HG03432 (cell line): Measurements from ENCODE around the gene PLD1.
A peak's percentile ranks its signal among the peaks of the same experiment; 100 is the strongest.
"Not testable (repeated sequence)": the region's sequence is repeated elsewhere in the genome, so short reads cannot be mapped to it uniquely, and the experiment has no call there.

Source experiments
- ATAC-seq: cut with Tn5 transposase; IDR thresholded peaks from one replicate; pipeline ENCODE4 v1.9.1; 2021; ENCODE audit warnings: mild to moderate bottlenecking, moderate library complexity; ENCODE audit not compliant: unreplicated experiment

Gene PLD1, protein sequence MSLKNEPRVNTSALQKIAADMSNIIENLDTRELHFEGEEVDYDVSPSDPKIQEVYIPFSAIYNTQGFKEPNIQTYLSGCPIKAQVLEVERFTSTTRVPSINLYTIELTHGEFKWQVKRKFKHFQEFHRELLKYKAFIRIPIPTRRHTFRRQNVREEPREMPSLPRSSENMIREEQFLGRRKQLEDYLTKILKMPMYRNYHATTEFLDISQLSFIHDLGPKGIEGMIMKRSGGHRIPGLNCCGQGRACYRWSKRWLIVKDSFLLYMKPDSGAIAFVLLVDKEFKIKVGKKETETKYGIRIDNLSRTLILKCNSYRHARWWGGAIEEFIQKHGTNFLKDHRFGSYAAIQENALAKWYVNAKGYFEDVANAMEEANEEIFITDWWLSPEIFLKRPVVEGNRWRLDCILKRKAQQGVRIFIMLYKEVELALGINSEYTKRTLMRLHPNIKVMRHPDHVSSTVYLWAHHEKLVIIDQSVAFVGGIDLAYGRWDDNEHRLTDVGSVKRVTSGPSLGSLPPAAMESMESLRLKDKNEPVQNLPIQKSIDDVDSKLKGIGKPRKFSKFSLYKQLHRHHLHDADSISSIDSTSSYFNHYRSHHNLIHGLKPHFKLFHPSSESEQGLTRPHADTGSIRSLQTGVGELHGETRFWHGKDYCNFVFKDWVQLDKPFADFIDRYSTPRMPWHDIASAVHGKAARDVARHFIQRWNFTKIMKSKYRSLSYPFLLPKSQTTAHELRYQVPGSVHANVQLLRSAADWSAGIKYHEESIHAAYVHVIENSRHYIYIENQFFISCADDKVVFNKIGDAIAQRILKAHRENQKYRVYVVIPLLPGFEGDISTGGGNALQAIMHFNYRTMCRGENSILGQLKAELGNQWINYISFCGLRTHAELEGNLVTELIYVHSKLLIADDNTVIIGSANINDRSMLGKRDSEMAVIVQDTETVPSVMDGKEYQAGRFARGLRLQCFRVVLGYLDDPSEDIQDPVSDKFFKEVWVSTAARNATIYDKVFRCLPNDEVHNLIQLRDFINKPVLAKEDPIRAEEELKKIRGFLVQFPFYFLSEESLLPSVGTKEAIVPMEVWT

DNA sequence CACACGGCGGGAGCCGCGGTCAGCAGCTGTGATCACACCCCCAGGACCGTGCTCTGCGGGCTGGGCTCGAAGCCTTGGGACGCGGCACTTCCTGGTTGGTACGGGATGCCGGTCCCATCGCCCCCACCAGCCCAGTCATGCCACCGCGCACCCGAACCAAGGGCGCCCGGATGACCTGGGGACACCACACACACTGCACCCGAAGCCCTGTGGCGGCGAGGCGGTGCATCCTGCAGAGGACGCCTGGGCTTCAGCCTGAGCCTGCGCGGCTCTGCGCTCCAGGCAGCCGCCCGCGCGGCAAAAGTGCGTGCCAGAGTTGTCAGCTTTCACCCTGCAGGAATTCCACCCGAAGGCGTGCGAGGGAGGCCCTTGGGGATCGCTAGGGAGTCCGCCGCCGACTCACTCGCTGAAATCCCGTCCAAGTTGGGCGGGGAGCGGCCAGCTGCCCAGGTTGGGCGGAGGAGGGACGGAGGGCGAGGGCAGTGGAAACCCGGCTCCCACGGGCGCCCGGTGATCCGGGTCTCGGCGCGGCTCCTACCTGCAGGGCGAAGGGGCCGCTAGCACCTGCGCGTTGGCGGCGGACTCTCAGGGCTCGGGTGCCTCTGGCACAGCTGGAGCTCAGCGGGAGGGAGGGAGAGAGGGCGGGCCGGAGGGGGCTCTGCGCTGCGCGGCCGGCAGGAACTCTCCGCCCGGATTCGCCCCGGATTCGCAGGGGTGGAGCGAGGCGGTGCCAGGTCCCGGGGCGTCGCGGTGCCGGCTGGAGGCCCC, at the start of gene PLD1:
PLD1 (minus strand) TSS at position 623 of the 768 bp plus-strand sequence. CDS start 72,432 bp downstream, outside the sequence.
- ATAC-seq = peak; percentile 58

DNA sequence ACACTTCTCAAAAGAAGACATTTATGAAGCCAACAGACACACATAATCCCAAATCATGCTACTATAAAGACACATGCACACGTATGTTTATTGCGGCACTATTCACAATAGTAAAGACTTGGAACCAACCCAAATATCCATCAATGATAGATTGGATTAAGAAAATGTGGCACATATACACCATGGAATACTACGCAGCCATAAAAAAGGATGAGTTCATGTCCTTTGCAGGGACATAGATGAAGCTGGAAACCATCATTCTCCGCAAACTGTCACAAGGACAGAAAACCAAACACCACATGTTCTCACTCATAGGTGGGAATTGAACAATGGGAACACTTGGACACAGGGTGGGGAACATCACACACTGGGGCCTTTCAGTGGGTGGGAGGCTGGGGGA, 48.5 kb upstream of the PLD1 start:
- not testable (repeated sequence) for ATAC-seq

DNA sequence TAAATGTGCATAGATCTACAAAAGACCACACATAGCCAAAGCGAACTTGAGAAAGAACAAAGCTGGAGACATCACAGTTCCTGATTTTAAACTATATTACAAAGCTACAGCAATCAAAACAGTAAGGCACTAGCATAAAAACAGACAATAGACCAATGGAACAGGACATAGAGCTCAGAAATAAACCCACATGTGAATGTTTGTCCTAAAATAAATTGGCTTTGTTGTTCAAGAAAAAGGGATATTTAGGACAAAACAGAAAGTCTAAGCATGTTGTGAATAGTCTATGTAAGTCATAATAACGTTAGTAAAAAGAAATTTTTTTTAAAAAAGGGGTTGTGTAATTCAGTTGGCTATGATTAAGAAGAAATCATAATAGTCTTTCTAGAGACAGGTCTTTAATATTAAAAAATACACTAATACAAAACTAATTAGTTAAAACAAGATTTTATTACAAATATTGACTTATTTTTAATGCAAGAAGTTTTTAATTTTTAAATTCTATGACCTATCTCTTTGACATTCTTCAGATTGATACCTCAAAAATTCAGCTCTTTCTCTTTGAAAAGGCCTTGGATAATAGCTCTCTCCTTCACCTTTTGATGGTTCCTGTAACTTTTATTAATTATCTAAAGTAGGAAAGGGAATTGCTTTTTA, 44.5 kb upstream of the PLD1 start:
- no peak for ATAC-seq

DNA sequence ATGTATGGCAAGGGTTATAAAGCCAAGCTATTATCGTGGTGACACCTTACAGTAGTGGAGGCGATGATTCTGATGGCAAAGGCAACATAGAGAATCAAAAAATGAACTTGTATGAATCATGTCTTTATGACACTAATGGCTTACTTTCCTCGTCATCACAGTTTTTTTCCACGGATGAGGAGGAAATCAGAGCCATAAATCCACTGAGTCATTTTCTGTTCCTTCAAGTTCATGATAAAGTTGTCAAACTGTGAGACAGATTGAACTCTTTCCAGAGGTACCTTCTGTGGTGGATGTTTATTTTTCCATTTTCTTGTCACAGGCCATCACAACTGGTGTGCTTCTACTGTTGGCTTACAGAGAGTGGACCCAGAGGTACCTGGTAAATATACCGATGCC, 41.4 kb upstream of the PLD1 start:
- ATAC-seq = no peak

DNA sequence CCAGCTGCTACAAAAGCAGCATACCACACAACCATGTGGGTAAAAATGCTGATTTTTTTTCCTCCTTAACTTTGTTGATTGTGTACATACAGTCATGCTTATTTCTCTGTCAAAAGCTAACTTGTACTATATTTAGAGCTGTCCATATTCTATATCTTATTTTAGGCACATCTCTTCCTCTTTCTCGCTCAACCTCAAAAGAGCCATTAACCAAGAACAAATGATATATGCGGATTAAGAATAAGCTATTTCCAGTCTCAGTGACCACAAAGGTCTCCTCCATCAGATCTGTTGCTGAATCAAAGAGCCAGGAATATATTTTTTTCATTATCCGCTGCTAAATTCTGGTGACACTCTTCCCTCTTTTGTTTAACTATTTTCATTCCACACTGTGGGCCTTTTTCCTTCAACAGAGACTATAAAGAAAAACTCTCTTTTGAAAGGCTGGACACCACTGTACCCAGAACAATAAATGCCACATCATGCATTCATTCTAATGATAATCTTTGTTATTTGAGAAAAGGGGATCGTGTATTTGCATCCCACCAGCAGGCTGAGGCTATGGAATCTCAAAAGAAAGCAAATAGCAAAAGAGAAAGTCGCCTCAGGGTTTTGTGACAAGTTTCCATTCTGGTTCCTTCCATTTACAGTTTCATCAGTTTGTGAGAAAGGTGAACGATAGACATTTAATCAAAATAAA, 40.8 kb upstream of the PLD1 start:
- no peak for ATAC-seq

DNA sequence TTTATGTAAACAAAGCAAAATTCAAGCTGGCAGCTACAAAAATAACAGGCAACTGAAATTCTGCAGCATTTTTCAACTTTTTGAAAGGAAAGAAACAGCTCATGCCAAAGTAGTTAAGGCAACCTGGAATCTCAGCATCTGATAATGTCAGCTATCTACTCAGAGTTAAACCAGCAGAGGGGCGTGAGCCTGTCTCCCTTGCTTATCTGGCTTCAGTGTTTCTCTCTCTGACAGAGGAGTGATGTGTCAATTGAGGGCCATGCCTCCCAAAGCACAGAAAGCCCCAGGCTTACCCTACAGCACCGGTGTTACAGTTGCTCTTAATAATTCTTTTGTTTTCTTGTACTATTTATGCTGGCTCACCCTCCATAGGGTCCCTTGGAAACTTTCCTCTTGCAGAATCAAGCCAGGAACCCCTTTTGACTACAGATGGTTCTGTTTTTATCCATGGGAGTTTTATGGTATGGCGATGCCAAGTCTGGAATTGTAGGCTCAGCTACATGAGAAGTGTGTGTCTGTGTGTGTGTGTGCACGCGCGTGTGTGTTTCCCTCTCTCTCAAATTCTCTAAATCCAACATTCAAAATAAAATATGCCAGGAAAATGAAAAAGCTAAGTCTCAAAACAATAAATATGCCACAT, 40.2 kb upstream of the PLD1 start:
- no peak for ATAC-seq

DNA sequence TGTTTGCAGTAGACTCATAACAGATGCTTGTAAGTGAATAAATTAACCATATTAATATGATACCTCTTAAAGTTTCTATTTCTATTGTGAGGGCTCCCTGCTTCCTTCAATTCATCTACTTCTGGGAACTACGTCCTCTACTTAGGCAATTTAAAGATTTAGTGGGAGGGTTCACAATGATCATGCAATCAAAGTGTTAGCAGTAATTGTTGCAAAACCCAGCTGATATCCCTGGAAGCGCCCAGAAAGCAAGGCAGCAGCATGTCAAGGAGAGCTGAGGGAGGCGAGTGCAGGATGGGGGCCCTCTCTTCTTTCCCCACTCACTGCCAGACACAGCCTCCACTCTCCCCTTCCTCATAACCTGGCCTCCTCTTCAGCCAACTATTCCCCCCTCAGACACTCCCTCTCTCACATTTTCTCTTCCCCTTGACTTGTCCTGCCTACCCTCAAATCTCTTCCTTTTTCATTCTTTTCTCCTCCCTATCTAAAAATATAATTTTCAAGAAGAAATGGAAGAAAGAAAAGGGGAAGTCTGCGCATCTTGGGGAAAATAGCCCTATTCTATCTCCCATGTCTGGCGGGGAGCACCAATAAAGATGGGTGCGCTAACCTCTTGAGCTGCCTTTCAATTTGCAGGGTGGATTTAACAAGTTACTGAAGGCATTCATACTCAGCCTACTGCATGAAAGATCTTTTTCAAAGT, 39.5 kb upstream of the PLD1 start:
- ATAC-seq = no peak

DNA sequence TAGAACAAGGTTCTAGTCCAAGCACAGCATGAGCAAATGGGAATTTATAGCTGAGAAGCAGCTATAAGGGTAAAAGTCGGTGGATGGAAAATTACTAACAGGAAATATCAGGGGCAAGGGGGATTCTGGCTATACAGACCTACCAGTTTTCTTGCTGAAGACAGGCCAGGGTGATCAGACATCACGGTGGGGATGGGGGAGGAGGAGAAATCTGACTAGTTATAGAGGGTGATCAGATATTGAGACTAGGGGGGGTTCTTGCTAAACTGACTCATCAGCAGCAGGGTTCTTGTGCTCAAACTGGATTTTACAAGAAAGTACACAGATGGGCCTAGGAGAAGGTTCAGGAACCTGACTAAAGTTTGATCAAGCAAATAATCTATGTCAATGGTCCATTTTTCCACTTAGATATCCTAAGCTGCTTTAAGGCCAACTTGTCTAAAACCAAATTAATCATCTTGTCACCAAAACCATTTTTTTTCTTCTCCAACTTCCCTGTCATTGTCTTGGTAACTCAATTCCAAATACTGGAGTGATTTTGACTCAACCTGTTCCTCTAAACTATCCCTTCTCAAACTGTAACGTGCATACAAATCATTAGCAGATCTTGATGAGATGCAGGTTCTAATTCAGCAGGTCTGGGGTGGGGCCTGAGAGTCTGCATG, 37.4 kb upstream of the PLD1 start:
- ATAC-seq = no peak

DNA sequence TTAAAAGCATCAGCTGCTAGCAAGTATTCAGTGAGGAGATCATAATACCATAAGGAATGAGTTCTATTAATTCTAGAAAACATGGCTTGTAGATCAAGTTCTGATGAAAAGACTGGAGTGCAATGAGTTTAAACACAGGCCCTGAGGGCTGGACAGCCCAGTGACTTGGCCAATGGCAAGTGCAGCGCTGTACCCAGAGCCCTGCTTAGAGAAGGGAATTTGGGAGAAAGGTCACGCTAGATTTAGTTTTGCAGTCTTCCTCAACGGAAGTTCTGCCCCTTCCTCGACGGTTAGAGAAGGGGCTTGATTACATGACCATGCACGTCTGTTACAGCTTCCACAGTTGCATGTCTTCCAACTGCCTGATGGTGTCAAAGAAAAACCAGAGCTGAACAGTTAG, 36.9 kb upstream of the PLD1 start:
- no peak for ATAC-seq

DNA sequence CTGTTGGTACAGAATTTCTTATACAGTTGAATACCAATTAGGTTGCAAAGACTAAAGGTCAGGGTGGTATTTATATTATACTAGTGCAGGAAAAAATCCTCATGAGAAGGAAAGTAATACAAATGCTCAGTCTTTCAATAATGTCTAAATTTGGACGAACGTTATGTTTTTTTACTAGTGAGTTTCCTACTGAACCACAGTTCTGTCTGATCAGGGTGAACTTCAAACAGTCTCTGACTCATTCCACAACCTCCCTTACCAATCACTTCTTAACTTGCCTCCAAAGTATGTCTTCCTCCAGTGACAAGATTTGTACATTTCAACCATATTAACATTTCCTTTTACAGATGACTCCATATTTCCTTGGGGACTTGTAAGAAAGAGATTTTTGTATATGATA, 36.3 kb upstream of the PLD1 start:
- ATAC-seq = peak; percentile 100

DNA sequence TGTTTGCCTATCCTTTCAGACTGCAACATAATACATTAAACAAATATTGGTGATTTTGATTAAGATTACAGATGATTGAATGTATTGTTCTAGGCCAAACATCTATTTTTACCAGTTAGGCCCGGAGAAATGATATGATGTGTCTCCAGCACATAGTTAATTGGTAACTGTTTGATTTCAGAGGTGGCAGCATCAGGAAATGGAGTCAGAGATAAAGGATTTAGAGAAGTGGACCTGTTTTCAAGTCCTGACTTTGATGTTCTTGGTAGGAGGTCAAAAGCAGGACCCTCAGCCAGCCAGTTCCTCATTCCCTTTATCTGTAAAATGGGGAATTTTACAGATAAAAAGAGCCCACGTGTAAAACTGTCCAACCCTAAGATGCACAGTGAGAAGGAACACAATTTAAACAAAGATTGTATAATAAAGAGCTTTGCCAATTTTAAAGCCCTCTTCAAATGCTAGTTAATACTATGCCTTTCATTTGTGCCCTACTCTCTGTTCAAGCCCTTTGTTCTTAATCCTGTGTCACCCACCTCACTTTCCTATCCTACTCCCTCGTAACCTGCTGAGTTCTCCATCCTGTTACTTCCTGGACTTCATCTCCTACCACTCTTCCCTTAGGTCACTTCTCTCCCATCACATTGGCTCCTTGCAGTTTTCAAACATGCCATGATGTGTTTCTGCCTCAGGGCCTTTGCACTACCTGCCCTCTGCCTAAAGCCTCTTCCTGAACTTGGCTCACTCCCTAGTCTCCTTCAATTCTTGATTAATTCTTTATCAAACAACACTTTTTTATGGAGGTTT, 35.4 kb upstream of the PLD1 start:
- ATAC-seq = no peak

DNA sequence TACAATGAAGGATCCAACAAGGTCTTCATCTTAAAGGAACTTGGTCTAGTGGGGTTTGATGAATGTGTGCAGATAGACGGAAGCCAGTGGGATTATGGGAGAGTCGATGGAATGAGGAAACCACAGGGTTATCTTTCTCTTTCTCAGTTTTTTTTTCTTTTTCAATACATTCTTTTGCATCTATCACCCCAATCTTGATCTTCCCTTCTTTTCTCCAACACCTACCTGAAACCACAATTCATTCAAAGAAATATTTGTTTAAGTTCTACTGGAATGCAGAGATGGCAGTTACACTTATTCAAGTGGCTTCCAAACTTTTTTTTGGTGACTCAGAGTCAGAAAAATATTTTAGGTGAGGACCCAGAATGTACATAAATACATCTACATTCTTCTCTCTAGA, 34.6 kb upstream of the PLD1 start:
- ATAC-seq = no peak

DNA sequence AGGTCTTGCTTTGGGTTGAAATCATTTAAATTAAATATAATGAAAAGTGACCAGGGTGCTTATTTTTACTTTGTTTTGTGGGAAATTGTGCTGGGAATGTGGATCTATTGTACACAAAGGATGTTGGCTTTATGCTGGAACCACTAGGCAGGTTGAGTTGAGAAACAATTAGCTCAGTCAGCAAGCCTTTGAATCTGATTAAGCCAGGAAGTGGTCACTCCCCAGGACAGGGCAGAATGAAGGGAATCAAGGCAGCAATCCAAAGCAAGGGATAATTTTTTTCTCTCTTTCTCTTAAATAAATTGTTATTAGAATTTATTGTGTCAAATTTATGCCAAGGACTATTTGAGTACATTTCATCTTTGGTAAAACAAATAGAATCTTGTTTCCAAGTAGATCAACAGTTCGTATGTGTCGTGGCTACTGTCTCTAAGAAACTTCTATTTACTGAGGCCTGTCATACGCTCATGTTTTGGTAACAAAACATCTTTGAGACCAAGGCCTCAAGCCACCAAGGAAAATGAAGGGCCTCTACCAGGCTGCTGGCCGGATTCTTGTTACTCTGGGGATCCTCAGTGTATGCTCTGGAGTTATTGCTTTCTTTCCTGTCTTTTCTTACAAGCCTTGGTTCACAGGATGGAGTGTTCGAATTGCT, 32.7 kb upstream of the PLD1 start, which contains the start of gene TMEM212:
TMEM212 (plus strand) TSS at position 486 of the 655 bp plus-strand sequence; CDS start at position 521, 35 bp downstream.
- no peak for ATAC-seq

DNA sequence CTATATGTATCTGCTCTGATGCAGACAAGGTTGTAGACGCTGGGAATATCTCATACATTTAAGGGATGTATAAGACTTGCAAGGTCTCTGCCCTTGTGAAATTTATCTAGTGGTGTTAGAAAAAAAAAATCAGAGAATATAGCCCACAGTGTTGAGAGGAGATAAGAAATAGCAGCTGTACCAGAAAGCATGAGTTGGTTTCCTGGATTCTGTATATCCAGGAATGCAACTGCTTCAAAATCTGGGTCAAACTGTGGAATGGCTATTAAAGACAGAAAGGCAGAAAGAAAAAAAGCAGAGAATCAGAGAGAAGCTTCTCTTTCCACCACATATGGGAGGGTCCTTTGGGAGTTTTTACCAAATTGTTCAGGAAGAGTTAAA, 31.3 kb upstream of the PLD1 start:
- no peak for ATAC-seq

DNA sequence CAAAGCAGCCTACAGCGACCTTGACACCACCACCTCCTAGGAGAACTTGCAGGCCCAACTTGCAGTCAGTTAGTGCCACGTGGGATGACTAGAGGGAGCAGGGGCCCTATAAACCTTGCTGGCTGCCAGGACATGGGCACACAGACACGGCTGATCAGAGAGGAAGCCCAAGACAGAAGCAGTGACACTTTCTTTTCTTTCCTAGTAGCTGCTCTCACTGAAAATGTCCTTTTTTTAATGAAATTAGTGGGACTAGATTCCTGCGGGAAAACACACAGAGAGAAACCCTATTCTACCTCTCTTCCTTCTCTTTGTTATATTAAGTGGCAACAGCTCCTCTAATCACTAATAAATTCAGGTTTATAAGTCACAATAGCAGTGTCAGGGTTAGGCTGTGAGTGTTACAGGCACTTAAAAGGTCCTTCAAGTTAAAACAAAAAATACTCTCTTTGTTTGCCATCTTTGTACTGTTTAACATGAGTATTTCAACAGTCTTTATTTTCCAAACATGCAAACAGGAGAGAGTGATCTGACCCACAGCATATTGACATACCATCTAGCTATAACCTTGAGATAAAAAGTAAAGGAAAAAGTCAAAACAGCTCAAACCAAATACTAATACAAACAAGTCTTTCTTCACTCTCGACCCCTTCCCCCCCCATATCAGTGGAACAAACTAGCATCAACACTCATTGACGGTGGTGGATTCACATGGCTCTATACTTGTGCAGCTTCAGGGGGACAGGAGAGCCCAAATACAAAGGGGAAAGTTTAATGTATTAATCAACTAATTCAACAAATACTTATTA, 30.7 kb upstream of the PLD1 start:
- no peak for ATAC-seq

DNA sequence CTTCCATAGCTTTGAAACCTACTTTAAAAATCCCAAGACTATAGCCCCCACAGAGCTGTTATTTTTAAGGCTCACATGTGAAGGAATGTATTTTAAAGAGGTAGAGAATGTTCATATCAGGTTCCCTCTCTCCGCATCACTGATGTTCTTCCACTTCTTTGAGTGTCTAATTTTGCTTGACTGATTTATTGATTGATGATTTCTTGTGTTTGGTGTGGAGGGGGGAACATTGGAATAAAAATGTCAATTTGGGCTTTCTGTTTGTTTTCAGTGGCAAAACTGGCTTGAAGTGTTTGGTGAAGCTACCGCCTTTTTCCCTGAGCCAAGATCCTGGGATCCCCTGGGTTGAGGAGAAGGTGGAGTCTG, 30.1 kb upstream of the PLD1 start:
- ATAC-seq = no peak
